GM19452 (cell line): ENCODE measurements around the gene LRP1B.

Experiments used
- ATAC-seq: cut with Tn5 transposase; IDR thresholded peaks from one replicate; pipeline ENCODE4 v1.9.1; 2021; ENCODE audit not compliant: unreplicated experiment

Gene LRP1B

DNA sequence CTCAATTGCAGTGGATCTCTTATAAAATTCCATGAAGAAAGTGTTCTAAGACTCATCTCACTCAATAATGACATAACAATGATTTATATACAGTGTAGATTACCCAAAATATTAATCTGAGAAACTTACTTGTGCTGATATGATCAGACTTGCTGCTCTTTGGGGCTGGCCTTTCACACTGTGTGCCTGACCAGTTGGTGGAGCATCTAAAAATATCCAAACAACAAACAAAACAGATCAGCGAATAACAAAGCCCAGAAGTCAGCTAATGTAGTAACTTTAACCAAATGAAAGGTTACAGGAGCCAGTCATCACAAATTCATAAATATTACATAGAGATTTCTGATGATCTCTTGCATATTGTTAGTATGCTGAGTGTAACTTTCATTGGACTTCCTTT lies 1883.9 kb downstream of the LRP1B start:
- no peak for ATAC-seq

DNA sequence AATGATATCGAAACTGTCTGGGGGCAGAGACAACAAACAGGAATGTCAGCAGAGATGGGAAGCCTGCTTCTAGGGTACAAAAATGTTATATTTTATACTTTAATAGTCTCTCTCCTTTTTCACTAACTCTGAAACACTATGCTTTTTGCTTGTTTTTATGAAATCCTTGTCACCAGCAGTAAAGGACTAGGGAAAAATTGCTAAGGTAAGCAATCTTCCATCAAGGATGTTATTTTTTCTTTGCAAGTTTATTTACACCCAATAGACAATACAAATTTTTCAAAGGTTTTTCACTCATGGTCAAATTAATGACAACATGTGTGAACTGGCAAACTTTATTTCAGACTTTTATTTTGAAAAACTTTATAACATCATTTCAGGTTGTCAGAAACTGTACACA lies 1884.8 kb downstream of the LRP1B start:
- ATAC-seq, result no peak

DNA sequence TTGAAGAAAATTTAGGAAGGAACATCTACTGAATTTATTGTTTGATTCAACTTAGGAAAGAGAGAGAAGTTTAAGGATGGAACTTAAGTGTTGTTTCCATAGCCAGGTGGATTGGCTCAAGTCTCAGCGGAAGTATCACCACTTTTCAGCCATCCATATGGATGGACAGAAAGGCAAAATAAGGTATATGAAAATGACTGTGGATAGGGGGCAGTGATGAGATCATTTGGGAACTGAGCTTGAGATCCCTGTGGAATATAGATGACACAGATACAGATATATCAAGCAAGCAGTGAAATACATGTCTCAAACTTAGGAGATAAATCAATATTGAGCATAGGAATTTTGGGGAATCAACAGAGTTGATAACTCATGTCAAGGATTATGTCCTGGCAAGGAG lies 1887.9 kb downstream of the LRP1B start:
- no peak for ATAC-seq

DNA sequence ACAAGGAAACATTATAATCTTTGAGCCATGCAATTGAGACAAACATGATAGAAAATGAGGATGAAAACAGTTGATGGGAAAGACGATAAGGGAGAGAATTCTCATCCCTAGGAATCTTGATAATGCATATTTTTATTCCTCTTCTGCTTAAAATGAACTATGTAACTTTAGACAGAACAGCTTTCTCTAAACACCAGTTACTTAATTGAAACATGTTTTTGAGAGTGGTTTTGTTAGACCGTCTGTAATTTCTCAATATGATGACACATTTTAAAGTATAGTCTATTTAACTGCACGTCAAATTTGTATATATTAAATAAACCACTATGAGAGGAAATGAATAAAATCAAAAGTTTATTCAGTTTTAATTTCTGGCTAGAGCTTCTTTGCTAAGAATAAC lies 1896.7 kb downstream of the LRP1B start:
- no peak for ATAC-seq

DNA sequence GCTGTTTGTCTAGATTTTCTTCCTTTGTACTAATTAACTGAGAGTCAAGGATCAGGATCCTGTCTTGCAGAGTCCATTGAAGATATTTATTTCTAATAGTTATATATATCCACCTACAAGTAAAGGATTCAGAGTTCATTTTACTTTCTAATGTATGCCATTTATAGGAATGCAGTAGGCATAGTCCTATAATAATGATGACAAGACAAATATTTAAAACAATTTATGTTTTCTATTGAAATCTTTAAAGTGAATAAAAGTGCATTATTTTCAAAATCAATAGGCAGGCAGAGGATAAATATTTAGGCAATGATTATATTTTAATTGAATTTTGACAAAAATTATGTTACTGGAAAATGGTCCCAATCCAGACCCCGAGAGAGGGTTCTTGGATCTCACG lies 1919.9 kb downstream of the LRP1B start:
- no peak for ATAC-seq

DNA sequence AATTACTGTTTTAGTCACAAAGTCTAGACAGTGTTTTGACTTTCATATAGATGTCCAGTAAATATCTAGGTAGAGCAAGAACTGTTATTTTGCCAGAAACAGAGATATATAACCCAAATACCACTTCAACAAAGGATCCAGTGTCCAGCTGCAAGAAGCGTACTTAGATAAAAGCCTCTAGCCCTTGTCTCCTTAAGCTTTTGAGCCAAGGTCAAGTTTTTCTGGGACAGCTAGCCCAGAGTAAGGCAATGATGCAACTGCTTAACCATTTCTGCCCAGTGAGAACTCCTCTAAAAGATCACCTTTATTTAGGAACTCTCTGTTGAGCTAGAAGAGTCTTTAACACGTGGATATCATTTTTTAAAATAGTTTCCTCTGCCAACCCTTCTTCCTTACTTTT lies 1925.7 kb downstream of the LRP1B start:
- ATAC-seq, result no peak

DNA sequence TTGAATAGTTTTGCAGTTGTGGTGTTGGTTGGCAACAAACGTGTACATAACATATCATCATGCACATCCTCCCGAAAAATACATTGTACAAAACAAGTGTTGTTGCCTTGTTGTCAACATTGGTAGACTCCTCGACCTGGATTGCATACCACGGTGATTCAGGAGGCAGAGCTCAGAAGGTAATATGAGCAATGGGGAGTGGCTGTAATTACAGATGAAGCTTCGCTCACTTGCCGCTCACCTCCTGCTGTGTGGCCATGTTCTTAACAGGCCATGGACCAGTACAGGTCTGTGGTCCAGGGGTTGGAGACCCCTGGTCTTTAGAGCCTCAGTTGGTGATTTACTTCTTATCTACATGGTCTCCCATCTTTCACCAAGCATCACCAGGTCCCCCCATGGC lies 1927.5 kb downstream of the LRP1B start:
- ATAC-seq, result no peak

DNA sequence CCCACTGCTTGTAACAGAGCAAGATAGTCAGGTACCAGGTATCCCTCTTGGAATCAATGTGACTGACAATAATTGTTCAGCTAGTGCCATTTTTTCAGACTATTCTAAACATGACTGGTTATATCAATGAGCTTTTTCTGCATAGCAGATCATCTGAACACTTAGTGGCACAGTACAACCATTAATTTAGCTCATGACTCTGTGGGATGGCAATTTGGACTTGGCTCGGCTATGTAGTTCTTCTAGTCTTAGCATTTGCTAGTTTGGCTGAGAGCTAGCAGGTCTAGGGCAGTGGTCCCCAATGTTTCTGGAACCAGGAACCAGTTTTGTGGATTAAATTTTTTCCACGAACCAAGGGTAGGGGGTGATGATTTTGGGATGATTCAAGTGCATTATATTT lies 1929.2 kb downstream of the LRP1B start:
- ATAC-seq, result no peak

DNA sequence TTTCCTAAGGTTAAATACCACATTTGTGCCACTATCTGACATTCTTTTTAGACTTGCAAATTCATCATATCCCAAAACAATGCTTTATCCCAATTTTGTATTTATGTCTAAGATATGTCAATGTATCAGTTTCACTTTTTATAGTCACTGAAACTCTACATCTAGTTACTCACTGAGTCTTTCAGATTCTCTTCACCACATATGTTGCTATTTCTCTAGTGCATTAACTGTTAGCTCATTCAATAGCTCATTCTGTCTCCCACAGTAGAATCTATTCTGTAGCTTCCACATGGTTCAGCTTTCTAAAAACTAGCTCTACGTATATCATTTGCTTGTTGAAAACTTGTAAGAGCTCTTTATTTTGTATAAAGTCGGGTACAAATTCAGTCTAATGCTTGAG lies 1930.1 kb downstream of the LRP1B start:
- ATAC-seq, result no peak

DNA sequence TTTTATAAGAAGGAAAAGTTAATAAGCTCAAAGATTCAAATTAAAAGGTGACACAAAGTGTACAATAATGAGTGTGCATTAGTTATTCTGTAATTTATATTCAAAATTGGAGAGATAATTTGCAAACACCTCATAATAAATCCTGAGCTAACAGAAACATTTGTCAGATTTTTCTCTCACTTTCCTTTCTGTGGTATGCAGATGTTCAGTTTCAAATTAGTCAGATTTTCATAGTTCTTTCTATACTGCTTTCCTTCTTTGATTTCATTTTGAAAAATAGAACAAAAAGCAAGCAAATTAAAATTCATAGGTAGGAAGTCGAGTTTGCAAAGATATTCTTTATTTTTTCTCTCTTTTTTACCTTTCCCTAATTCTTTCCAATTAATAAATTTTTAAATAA lies 1930.5 kb downstream of the LRP1B start:
- no peak for ATAC-seq

DNA sequence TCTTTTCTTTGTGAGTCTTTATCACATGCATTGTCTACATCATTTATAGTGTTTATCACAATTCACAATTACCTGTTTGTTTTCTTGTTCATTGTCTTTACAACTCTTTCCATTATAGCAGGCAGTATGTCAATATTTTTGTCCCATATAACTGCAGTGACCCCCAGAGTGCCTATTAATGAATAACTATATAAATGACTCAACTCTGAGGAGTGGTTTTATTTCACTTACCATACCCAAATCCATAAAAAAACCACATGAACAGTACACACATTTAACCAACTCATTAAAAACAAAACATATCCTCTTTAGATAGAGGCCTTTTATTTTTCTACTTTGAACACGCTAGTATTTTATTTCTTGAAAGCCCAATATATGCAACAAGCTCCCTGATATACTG lies 1931.5 kb downstream of the LRP1B start:
- ATAC-seq, result no peak

DNA sequence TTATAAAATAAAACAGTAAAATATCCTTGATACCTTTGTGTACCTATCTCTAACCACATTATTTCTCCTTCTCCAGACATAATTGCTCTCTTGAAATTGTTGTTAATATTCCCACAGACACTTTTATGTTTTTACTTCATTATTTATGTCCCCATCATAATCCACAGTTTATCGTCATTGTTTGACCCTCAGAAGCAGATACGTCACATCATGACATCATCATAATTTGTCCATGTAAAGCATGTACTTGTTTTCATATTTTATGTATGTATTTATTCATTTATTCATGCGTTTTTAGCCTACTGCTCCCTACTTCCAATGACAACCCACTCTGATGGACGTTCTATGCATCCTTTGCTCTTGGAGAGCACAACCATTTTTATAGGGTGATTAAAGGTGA lies 1943.7 kb downstream of the LRP1B start:
- no peak for ATAC-seq

DNA sequence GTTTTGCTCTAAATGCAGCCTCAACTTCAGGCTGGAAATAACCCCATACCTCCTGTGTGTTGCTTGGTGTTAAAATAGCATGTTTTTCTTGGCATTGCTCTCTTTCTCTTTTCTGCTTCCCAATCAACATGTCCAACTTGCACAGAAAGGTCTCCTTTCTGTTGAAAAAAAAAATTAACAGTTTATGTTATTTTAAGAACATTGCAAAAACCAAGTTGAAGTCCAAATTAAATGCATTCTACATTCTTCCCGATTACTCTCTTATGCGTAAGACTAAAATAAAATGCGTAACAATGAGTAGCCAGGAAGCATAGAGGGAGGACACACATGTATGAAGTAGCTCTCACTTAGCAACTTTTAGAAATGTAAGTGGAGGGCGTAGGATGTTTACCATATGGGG lies 1944.5 kb downstream of the LRP1B start:
- ATAC-seq, result no peak

DNA sequence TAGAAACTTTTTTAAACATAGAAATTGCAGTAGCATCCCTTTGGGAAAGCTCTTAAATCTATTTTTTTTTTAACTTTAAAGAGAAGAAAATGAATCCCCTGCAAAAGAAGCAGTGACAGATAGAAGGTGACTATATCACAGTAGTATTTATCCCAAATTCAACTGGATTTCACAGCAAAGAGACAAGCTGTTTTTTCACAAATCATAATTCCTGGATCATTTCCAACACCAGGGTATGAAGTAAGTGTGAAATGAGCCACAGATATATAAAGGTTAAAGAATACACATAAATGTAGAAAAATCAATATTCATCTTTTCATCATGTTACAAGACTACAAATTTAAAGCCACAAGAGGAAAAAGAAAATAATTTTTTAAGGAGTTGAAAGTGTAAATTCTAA lies 1945.7 kb downstream of the LRP1B start:
- ATAC-seq, result no peak

DNA sequence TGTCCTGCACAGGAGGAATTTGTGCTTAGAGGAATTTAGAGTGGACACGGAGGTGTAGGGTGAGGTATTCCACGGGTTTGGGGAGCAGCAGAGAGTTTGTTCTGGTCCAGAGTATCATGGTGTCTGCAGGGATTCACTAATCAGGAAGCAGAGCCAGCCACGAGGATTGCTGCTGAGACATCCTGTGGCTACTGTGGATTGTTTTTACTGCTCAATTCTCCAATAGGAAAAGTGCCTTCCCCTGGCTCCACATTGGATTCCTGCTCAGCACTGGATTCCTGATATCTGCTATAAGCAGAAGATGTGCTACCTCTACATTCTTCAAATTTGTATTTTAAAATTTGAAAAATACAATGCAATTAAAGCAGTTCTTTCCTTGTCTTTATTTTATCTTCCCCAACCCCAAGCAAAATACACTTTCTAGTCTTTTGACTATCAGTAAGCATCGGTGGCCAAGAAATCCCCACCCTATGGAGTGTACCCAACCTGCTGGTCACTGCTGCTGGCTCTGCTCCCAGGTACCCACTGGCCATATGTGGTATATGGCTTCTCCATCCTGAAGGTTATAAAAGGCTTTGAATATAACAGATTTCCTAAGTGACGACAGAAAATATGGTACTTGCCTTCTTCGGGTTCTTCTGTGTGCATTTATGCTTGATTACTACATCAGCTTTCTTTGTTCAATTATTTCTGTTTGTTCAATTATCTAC lies 1947.6 kb downstream of the LRP1B start:
- ATAC-seq, result no peak
